Neuronal stem cell (in vitro differentiated cells): Measurements from ENCODE around the gene PROM1.

Source experiments
- DNase-seq: peaks from one replicate; pipeline ENCODE4 v3.0.0-alpha.2; 2013; ENCODE audit warnings: low spot score
- H2AFZ ChIP-seq: one replicate; pipeline ENCODE4 v1.6.1; 2013; ENCODE audit warnings: mild to moderate bottlenecking, low read length, inconsistent platforms
- H2AK5ac ChIP-seq: 2 replicates; pipeline ENCODE4 v1.6.1; 2013; ENCODE audit warnings: low read depth, mild to moderate bottlenecking, inconsistent platforms, low read length, moderate library complexity, mixed read lengths
- H2BK120ac ChIP-seq: 2 replicates; pipeline ENCODE4 v1.6.1; 2013; ENCODE audit warnings: low read depth, mild to moderate bottlenecking, inconsistent platforms, low read length, moderate library complexity, mixed read lengths
- H2BK12ac ChIP-seq: one replicate; pipeline ENCODE4 v1.6.1; 2013; ENCODE audit warnings: low read length, inconsistent platforms
- H2BK15ac ChIP-seq: 2 replicates; pipeline ENCODE4 v1.6.1; 2013; ENCODE audit warnings: mild to moderate bottlenecking, low read length, inconsistent platforms, mixed read lengths
- H2BK5ac ChIP-seq: one replicate; pipeline ENCODE4 v1.6.1; 2013; ENCODE audit warnings: inconsistent platforms, mild to moderate bottlenecking, low read length, moderate library complexity
- H3K14ac ChIP-seq: one replicate; pipeline ENCODE4 v1.6.1; 2013; ENCODE audit warnings: low read length, inconsistent platforms
- H3K18ac ChIP-seq: 2 replicates; pipeline ENCODE4 v1.6.1; 2013; ENCODE audit warnings: low read length, inconsistent platforms
- H3K23ac ChIP-seq: 2 replicates; pipeline ENCODE4 v1.6.1; 2013; ENCODE audit warnings: low read depth, mild to moderate bottlenecking, mixed read lengths, low read length, inconsistent platforms; ENCODE audit not compliant: poor library complexity
- H3K27ac ChIP-seq: replicated peaks from 3 replicates; pipeline ENCODE4 v1.5.1; 2013; ENCODE audit warnings: low read length, inconsistent platforms
- H3K27me3 ChIP-seq, 3 experiments: 2 replicates each; pipeline ENCODE4 v1.6.1; 2013; ENCODE audit warnings: low read length in 3 of 3, mild to moderate bottlenecking in 2 of 3, inconsistent platforms in 1 of 3, low read depth in 1 of 3, mixed read lengths in 1 of 3, moderate library complexity in 1 of 3; ENCODE audit not compliant: control insufficient read depth in 3 of 3, insufficient read depth in 3 of 3
- H3K36me3 ChIP-seq, 2 donors: replicated peaks in 1 of 2; 2 replicates each; pipeline ENCODE4 v1.6.1; 2013; ENCODE audit warnings: low read length in 2 of 2; ENCODE audit not compliant: control insufficient read depth in 2 of 2, insufficient read depth in 2 of 2
- H3K4ac ChIP-seq: 2 replicates; pipeline ENCODE4 v1.6.1; 2013; ENCODE audit warnings: inconsistent platforms, mild to moderate bottlenecking, low read length, moderate library complexity
- H3K4me1 ChIP-seq, 2 donors: 1 replicate in 1 of 2; 2 replicates in 1 of 2; pipeline ENCODE4 v1.6.1; 2013; ENCODE audit warnings: low read length in 2 of 2, low read depth in 1 of 2; ENCODE audit not compliant: control insufficient read depth in 2 of 2, insufficient read depth in 1 of 2
- H3K4me2 ChIP-seq: one replicate; pipeline ENCODE4 v1.6.1; 2013; ENCODE audit warnings: mild to moderate bottlenecking, low read length, inconsistent platforms; ENCODE audit not compliant: insufficient read depth, poor library complexity, severe bottlenecking
- H3K4me3 ChIP-seq, 2 donors: 2 replicates each; pipeline ENCODE4 v1.5.1; 2013; ENCODE audit warnings: low read length in 2 of 2, mild to moderate bottlenecking in 2 of 2, inconsistent platforms in 1 of 2, moderate library complexity in 1 of 2
- H3K79me1 ChIP-seq: one replicate; pipeline ENCODE4 v1.6.1; 2013; ENCODE audit warnings: low read depth, mild to moderate bottlenecking, inconsistent platforms, low read length, moderate library complexity
- H3K9ac ChIP-seq: one replicate; pipeline ENCODE4 v1.6.1; 2013; ENCODE audit warnings: mild to moderate bottlenecking, low read depth, low read length, inconsistent platforms; ENCODE audit not compliant: poor library complexity
- H3K9me3 ChIP-seq, 2 donors: replicated peaks in 1 of 2; 2 replicates each; pipeline versions ENCODE3 to v1.6.1; 2013; ENCODE audit warnings: low read length in 2 of 2, mild to moderate bottlenecking in 2 of 2, inconsistent platforms in 1 of 2, low read depth in 1 of 2, mixed read lengths in 1 of 2, moderate library complexity in 1 of 2; ENCODE audit not compliant: control insufficient read depth in 2 of 2, insufficient read depth in 1 of 2
- H4K8ac ChIP-seq: one replicate; pipeline ENCODE4 v1.6.1; 2013; ENCODE audit warnings: low read depth, mild to moderate bottlenecking, inconsistent platforms, low read length, moderate library complexity
- H4K91ac ChIP-seq: one replicate; pipeline ENCODE4 v1.6.1; 2013; ENCODE audit warnings: low read length, low read depth, mild to moderate bottlenecking, inconsistent platforms; ENCODE audit not compliant: poor library complexity
- WGBS, 2 donors: extraction: QIAGEN DNeasy Blood & Tissue Kit; methylation state at CpG; one replicate each; pipeline ENCODE4 v1.1.7; 2013; ENCODE audit warnings: missing lambda C conversion rate in 2 of 2, mixed read lengths in 1 of 2; ENCODE audit not compliant: insufficient read length in 2 of 2, insufficient replicate concordance in 1 of 2; ENCODE audit errors: extremely low coverage in 2 of 2; 5-methylcytosine and 5-hydroxymethylcytosine counted together

The PROM1 gene

DNA sequence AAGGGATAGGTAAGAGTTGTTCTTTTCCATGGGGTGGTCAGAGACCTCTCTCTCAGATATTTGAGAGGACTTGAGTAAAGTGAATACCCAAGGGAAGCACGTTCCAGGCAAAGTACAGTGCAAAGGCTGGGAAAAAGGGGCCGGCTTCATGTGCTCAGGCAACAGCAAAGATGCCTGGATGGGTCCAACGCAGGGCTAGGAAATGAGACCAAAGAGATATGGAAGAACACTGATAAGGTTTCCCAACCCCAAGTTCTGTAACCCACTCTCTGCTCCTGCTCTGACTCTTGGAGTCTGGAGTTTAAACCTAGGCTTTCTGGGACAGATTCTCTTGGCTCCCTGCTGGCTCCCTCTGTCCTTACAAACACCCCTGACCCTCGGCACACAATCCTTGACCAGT is 36.2 kb upstream of the PROM1 start:
- Histone ChIP-seq H3K79me1 (no peaks in the 10 kb centered on the region), H3K9me3 (no peaks in the 10 kb centered on the region), H4K8ac (no peak overlapping the region), H2AFZ (peak overlapping the region; percentile 86), H2BK120ac (no peak overlapping the region), H2BK12ac (no peak overlapping the region), H2BK5ac (no peak overlapping the region), H3K27ac (no peak overlapping the region), H4K91ac (no peak overlapping the region), H3K14ac (no peak overlapping the region), H3K23ac (no peak overlapping the region), H3K27me3 (peaks cover 0 to 13% (median 0%) of the 10 kb centered on the region in 3 experiments), H2AK5ac (no peak overlapping the region), H3K36me3 (no peaks in the 10 kb centered on the region), H2BK15ac (no peak overlapping the region), H3K9ac (no peak overlapping the region), H3K4ac (no peak overlapping the region), H3K4me1 (peaks cover 0 to 3% of the 10 kb centered on the region in 2 donors), H3K18ac (no peak overlapping the region), H3K4me2 (no peak overlapping the region), H3K4me3 (no peak overlapping the region)
- WGBS, 2 donors: no CpG with 5 or more reads among the region's 4 CpGs
- DNase-seq: no peak

DNA sequence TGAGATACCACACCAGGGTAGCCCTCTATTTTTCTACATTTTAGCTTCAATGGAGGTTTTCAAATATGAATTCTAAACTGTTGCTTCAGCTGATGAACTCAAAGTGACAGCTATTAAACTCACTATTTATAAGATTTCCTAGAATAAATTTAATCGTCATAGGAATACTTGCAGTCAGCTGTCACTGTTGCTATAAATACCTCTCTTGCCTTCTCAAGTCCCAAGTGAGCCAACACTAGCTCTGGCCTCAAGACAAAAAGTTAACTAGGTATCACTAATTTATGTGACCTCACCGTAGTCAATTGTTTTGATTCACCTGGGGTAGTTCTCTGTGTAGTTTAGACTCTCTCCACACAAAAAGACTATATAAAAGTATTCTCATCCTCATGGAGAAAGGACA is 34.3 kb upstream of the PROM1 start:
- Histone ChIP-seq H2AK5ac (no peak overlapping the region), H4K8ac (no peak overlapping the region), H3K4ac (no peak overlapping the region), H3K4me1 (peaks cover 0 to 1% of the 10 kb centered on the region in 2 donors), H3K79me1 (no peaks in the 10 kb centered on the region), H2BK12ac (no peak overlapping the region), H3K27me3 (peaks cover 0 to 11% (median 0%) of the 10 kb centered on the region in 3 experiments), H4K91ac (no peak overlapping the region), H3K36me3 (no peaks in the 10 kb centered on the region), H2BK5ac (no peak overlapping the region), H2AFZ (no peak overlapping the region), H3K9me3 (no peaks in the 10 kb centered on the region), H2BK120ac (no peak overlapping the region), H3K23ac (no peak overlapping the region), H2BK15ac (no peak overlapping the region), H3K4me3 (no peak overlapping the region), H3K27ac (no peak overlapping the region), H3K4me2 (no peak overlapping the region), H3K18ac (no peak overlapping the region), H3K14ac (no peak overlapping the region), H3K9ac (no peak overlapping the region)
- no peak for DNase-seq
- WGBS, 2 donors: no CpG with 5 or more reads among the region's 2 CpGs

- Histone ChIP-seq H3K9me3 (no peaks in the 10 kb centered on the region), H3K27ac (no peak overlapping the region), H2BK120ac (no peak overlapping the region), H3K79me1 (no peaks in the 10 kb centered on the region), H3K4me2 (no peak overlapping the region), H2BK15ac (no peak overlapping the region), H4K91ac (no peak overlapping the region), H2BK12ac (no peak overlapping the region), H3K4ac (no peak overlapping the region), H3K14ac (no peak overlapping the region), H2AK5ac (no peak overlapping the region), H3K18ac (no peak overlapping the region), H2BK5ac (no peak overlapping the region), H3K36me3 (no peaks in the 10 kb centered on the region), H3K4me3 (no peak overlapping the region), H3K9ac (no peak overlapping the region), H4K8ac (no peak overlapping the region), H2AFZ (no peak overlapping the region), H3K23ac (no peak overlapping the region), H3K4me1 (peaks cover 0 to 1% of the 10 kb centered on the region in 2 donors), H3K27me3 (peaks cover 0 to 9% (median 0%) of the 10 kb centered on the region in 3 experiments)
- WGBS, 2 donors: no CpG with 5 or more reads among the region's 5 CpGs
- no peak for DNase-seq
Observed at GRCh38 chr4:16117164-16117563, 33.3 kb upstream of the PROM1 start.

DNA sequence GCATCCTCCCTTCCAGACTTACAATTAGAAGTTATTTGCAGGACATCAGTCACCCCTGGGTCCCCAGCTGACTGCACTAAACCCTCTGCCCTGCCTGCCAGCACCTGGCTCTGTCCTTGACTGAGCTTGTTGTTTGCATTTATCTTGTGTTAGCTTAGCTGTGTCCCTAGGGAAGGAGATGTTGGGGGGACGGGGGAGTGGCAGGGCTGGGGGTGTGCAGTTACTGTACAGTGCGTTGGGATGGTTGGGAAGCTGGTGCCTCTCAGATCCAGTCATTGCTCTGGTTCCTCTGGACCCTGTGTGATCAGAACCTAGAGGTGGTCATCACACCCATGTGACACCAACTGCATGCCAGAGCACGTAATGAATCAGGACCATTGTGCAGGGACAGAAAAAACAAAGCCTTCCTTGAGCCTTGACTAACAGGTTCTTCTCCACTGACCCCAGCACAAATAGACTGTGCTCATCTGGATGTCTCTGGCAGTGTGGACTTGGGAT is 32.7 kb upstream of the PROM1 start:
- no peak for DNase-seq

More for the DNA sequence above, 32.7 kb upstream of the PROM1 start:
- WGBS, 2 donors: no CpG with 5 or more reads among the region's 3 CpGs
- Histone ChIP-seq H3K4me3 (no peak overlapping the region), H2AFZ (no peak overlapping the region), H2BK12ac (no peak overlapping the region), H3K4me2 (no peak overlapping the region), H3K27me3 (peaks cover 0 to 15% (median 0%) of the 10 kb centered on the region in 3 experiments), H3K79me1 (no peaks in the 10 kb centered on the region), H2BK15ac (no peak overlapping the region), H3K23ac (no peak overlapping the region), H4K8ac (no peak overlapping the region), H2BK5ac (no peak overlapping the region), H3K9ac (no peak overlapping the region), H3K36me3 (no peaks in the 10 kb centered on the region), H3K4ac (no peak overlapping the region), H3K18ac (no peak overlapping the region), H3K9me3 (no peaks in the 10 kb centered on the region), H2AK5ac (peak overlapping the region; percentile 27), H4K91ac (no peak overlapping the region), H3K27ac (no peak overlapping the region), H3K14ac (no peak overlapping the region), H2BK120ac (no peak overlapping the region), H3K4me1 (peaks cover 0 to 1% of the 10 kb centered on the region in 2 donors)
